Measurements from ENCODE around the gene EP400.

DNA sequence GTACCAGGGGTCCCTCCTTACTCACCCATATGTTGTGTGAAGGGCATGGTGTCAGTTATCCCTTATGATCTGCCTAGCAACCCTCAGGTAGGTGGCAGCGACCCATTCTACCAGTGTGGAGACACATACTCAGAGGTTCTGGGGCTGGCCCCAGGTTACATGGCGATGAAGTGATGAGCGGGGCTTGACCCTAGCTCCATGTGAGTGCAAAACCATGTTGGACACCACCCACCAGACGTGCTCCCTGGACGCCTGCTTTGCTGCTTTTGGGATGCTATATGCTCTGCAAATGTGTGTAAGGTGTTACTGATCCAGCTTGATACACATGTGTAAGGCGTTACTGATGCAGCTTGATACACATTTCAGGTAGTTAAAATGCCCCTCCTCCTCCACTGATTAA lies 33.3 kb downstream of the EP400 start:
- no peak for TF ChIP-seq SRF (CRISPR knock-in tag; IDR thresholded peaks at IDR 0.05)
- TF ChIP-seq MTA3 (IDR thresholded peaks at IDR 0.05; ENCODE audit: borderline replicate concordance): no peak
- no peak for TF ChIP-seq STAG1 (CRISPR knock-in tag; IDR thresholded peaks at IDR 0.05; ENCODE audit: borderline replicate concordance)
- no peak for TF ChIP-seq RFX1 (IDR thresholded peaks at IDR 0.05)
- TF ChIP-seq FOXK1 (CRISPR knock-in tag; IDR thresholded peaks at IDR 0.05; ENCODE audit: borderline replicate concordance): no peak
- no peak for TF ChIP-seq NUFIP1 (IDR thresholded peaks at IDR 0.05; ENCODE audit: partially characterized antibody)
- TF ChIP-seq CTCF (IDR thresholded peaks at IDR 0.05 in 2 of 3, conservative IDR thresholded peaks at IDR 0.05 in 1 of 3; ENCODE audit: insufficient read depth in 2 of 3, low read depth in 1 of 3, low read length in 3 of 3): no peak
- no peak for TF ChIP-seq CREM (IDR thresholded peaks at IDR 0.05; ENCODE audit: low read depth)
- TF ChIP-seq ZNF589 (CRISPR knock-in tag; IDR thresholded peaks at IDR 0.05; ENCODE audit: low read depth): no peak
- TF ChIP-seq PML (IDR thresholded peaks at IDR 0.05; ENCODE audit: low read length): no peak
- TF ChIP-seq ZNF785 (CRISPR knock-in tag; IDR thresholded peaks at IDR 0.05): no peak
- no peak for TF ChIP-seq ZNF717 (CRISPR knock-in tag; IDR thresholded peaks at IDR 0.05)
- TF ChIP-seq ZBTB34 (CRISPR knock-in tag; IDR thresholded peaks at IDR 0.05): no peak
- no peak for TF ChIP-seq FOXJ3 (CRISPR knock-in tag; IDR thresholded peaks at IDR 0.05)
